Stimulated activated CD8-positive, alpha-beta memory T cell treated with anti-CD3 and anti-CD28 coated beads, Interleukin-4, amount 100 ng/mL, for 4 hours (primary cell): ENCODE measurements around the gene RBP4.

Experiments
- DNase-seq, 2 donors: peaks; one replicate each; pipeline ENCODE4 v3.0.0-alpha.2; 2020; ENCODE audit warnings: low read depth in 2 of 2, low spot score in 1 of 2

Gene RBP4

DNA sequence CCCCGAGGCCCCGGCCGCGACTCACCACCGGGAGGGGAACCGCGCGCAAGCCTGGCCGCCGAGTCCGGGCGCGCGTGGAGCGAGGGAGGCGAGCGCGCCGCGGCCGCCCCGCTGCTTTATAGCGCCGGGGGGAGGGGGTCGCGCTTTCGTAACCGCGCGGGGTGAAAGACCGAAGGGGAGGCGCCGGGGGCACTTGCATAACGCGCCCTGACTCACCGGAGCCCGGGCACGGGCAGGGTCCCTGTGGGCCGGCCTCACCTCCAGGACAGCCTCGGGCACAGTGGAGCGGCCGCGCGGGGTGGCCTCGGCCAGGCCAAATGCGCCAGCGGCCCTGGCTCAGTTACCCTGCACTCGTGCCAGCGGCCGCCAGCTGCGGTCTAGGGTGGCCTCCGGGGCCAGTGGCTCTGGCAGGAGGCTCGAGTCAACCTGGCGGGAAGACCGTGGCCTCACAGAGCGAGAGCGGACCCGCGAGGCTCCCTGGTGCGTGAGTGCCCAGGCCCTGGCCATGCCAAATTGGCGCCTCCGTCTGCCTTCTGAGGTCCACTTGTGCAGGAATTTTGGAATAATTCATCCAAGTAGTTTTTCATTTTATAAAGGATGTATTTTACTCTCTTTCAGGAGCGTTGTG is at the start of gene RBP4:
TSS of gene RBP4 (minus strand) at position 90 of the 628 bp plus-strand sequence. CDS start 207 bp downstream, outside the sequence.
- no peak for DNase-seq

DNA sequence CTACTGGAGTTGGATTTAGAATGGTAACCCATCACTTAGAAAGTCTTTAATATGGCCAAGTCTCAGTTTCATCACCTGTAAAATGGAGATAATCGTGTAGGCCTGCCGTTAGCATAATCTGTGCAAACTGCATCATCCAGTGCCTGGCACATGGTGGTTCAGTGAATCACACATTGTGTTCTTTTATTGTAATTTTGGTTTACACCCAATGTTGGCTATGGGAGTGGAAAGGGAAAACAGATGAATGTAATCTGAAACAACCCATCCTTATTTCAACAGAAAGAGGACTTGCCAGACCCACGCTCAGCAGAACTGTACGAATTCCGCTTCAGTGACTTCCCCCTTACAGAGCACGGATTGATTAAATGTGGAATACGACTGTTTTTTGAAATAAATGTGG is 38.8 kb upstream of the RBP4 start:
- DNase-seq: no peak

DNA sequence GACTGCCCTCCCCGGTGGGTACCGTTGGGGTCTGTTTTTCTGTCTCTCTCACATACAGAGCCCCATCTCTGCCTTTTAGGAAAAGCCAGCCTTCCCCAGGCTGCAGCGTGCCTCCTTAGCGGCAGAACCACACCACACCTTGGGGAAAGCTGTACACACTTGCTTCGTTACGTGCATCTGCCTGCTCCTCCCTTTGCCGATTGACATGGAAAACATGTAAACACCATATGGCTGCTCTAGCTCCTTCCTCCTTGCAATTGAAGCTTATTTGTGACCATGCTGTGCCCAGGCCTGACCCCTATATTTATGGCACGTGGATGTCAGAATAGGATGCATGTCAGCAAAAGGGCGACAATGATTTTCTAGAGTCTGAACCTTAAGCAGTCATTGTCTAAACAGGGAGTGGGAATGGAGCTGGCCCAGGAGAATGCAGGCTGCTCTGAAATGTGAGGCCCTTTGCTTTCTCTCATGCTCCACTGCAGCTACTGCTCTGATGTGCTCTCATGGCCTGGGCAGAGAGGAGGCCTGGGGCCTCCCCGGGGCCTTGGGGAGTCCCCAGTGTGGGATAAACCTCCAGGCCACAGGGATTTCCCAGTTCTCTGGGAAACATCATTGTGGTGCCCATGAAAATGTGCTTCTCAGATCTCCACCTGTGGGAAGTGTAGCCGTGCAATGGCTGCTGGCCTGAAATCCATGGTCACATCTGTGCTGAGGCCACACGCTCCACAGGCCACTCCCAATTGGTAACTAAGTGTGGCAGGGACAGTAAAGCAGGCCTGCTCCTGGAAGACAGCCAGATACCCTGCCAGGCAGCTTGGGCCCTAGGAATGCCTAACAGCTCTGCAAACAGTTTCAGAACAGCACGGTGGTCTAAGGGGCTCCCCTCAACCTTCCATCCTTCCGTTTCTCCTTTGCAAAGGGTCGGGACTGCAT is 29.9 kb upstream of the RBP4 start:
- DNase-seq: no peak

DNA sequence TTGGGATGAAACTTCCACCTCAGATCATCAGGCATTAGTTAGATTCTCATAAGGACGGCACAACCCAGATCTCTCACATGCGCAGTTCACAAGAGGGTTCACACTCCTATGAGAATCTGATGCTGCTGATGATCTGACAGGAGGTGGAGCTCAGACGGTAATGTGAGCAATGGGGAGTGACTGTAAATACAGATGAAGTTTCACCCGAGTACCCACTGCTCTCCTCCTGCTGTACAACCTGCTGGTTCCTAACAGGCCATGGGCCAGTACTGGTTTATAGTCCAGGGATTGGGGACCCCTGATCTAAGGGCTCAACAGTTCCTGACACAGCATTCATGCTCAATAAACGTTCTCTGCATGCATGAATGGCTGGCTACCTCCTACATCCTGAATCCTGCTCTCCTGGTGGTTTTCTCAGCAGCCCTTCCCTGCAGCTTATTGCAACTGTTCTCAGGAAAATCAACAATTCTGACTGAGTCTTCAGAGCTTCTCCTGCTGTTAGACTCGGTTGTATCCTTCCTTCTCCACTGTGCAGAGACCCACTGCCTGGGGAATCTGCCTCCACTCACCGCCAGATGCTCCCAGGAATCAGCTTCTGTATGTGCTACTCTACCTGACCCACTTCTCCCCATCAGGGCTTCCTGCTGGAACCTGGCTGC is 28.7 kb upstream of the RBP4 start:
- DNase-seq: no peak

DNA sequence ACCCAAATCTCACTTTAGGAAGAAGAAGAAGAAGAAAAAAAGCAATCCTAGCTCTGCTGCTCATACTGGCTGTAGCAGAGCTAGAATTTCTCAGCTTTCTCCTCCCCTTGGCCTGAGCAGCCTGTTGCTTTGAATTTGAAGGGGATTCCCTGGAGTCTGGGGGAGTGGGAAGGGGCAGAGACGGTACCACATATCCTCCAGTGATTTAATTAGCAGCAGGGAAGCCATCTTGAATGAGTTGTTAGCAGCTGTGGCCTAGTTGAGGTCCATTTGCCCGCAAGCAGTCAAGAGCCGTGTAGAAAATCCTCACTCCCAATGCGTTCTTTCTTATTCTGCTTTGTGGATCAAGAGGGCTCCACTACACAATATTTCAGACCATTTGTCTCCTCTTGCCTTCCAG is 27.8 kb upstream of the RBP4 start:
- no peak for DNase-seq

DNA sequence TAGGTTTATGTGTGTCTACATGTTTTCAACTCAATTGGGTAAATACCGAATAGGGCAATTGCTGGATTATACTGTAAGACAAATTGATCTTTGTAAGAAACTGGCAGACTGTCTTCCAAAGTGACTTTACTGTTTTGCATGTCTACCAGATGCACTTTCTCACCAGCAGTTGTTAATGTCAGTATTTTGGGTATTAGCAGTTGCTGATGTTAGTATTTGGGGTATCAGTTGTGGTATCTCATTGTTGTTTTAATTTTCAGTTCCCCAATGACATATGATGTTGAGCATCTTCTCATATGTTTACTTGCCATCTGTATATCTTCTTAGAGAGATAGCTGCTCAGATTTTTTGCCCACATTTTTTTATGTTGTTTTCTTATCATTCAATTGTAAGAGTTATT is 21.9 kb upstream of the RBP4 start:
- no peak for DNase-seq

DNA sequence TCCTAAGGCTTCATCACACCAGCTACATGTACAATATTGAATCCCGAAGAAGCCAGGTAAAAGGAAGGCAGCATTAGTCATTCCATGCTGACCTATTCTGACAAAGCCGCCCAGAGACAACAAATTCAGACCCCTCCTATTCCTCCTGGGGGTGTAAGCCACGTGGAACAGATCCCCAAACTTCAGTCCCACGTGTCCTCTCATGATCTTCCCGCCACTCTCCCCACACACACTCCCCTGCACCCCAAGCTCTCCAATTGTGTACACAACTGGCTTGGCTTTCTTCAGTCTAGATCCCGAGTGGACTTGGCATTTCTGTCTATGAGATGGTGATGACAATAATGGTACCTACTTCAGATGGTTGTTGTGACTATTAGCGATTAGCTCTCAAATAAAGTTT is 19.9 kb upstream of the RBP4 start:
- DNase-seq: no peak

DNA sequence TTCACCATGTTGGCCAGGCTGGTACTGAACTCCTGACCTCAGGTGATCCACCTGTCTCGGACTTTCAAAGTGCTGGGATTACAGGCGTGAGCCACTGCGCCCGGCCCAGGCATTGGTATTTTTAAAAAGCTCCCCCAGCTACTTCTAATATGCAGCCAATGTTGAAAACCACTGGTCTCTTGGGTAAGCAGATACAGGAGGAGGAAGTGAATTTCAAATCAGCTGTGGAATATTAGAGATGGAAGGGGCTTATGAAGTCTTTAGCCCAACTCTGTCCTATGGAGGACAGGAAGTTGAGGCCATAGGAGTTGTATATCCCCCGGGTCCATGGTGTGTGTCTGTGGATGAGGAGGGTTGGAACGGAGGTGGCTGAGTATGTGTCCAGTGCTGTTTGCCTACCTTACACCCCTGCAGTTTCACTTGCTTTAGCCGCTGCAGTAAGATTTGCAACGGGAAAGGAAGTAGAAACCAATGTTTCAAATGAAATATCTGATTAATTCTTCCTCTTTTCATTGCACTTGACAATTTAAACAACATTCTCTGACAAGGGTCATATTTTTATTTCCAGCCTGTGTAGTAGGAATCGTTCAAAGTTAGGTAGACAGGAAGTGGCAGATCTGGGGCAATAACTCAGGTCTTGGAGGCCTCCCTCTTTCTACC is 14.7 kb upstream of the RBP4 start:
- no peak for DNase-seq

DNA sequence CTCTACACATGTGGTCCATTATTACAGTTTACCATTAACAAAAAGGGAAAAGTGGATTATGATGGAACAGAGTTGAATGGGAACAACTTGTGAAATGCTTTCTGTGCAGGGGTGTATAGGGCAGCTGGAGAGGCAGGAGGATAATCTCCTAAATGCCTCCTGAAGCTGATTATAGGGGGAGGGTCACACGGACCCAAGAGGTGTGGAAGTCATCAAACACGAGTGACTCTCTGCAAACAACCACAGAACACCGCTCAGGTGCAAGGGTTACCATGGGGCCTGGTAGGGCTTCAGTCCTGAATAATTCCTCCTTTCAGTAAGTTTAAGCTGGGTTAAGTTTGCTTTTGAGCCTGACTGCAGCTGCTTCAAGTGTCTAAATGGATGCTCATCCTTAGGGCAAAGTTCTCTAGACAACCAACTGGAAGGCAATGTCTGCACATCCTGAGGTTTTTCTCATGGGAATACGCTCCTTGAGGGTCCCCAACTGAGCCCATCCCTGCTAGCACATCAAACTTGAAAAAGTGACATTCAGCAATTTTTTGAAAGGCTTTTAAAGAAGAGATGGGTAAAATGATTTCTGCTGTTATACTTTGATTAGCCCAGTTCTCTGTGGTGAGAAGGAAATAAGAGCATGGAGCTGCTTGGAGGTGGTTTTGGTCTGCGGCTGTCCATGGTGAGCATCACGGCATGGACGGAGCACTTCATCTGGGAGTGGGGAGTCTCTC is 13.2 kb upstream of the RBP4 start:
- DNase-seq: no peak

DNA sequence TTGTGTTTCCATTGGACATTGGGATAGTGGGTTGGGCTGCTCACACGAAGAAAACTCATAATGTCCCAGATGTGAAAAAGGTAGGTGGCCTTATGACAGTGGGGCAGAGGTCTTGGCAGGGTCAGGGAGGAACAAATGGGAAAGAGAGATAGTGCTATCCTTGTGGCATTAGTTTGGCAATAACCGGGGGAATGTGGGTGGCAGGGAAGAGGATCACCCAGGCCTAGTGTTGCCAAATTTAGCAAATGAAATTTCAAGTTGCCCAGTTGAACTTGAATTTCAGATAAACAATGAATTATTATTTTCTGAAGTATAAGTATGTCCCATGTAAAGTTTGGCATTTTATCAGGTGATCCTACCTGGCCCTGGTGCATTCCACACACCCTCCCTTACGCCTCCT is 12.1 kb upstream of the RBP4 start:
- DNase-seq: no peak

DNA sequence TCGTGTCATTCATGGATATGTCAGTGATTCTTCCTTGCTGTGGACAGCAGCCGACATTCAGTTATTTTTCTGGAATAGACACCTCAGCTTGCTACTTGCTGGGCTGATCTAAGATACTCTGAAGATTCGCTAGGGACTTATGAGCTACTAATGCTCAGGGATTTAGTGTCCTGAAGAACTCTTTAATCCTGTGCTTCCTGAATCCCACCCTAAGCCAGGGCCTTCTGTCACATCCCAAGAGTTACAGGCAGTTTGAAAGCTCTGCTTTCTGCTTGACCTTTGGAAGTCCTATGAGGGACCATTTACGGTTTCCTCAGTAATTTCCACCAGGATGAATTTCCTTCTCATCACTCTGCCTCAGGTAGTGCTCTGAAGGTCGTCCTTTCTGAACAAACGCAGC is 11.3 kb upstream of the RBP4 start, which contains the start of gene PDE6C:
TSS of gene PDE6C (plus strand) at position 227 of the 400 bp plus-strand sequence. CDS start 189 bp downstream, outside the sequence.
- no peak for DNase-seq

DNA sequence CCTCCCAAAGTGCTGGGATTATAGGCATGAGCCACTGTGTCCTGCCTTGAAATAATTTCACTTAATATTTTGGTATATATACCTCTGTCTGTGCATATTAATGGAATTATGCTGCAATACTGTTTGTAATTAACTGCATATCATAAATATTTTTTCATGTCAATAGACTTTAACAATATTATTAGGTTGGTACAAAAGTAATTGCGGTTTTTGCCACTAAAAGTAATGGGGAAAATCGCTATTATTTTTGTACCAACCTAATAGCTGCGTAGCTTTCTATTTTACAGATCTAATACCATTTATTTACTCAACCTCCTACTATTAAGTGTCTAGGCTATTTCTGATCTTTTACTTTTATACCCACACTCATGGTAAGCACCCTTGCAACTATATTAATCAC is 7.4 kb upstream of the RBP4 start:
- no peak for DNase-seq

DNA sequence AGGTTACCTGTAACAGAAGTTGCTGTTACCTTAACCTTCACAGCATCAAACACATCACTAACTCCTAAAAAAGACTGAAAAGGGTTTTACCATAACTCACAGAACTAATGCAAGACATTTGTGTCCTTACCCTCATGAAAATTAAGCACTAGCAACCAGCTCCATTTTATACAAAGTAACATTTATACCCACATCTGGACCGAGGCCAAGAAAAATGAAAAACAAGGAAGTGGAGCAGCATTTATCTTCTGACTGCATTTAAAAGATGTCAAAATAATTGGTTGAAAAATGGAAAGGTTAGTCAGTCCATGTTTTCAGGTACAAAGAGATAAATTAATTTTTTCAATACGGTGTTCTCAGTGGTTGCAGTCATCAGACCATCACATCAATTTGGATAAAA is 3.1 kb upstream of the RBP4 start:
- no peak for DNase-seq

DNA sequence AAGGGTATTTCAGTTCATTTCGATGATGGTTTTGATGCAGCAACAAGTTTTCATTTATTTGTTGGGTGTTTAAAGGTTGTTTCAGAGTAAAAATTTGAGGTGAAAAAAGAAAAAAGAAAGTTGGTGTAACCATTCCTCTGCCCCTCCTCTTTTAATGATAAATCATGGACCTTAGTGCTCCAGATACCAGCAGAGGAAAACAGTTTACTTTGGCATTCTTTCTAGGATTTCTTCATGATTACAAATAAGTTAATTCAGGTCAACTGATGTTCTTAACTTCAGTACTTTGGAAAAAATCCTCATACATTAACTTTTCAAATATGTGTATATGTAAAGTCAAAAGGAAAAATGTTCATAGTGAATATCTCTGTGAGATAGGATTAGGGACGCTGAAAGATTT is 2.0 kb upstream of the RBP4 start:
- no peak for DNase-seq

DNA sequence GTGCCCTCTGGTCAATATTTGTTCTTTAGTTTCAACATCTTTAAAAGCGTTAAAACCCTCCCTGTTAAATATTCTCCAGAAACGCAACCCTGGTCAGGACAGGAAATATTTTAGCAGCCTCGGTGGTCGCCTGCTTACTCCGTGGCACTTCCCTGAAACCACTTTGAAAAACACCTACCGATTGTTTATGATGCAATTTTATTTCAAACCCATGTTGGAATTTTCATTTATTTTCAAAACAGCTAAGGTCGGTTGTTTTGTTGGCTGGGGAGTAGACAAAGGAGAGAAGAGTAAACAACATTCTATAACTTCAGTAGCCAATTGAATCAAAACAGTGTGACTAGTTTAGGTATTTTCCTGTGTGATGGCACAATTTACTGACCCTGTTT is 733 bp upstream of the RBP4 start:
- DNase-seq: no peak

DNA sequence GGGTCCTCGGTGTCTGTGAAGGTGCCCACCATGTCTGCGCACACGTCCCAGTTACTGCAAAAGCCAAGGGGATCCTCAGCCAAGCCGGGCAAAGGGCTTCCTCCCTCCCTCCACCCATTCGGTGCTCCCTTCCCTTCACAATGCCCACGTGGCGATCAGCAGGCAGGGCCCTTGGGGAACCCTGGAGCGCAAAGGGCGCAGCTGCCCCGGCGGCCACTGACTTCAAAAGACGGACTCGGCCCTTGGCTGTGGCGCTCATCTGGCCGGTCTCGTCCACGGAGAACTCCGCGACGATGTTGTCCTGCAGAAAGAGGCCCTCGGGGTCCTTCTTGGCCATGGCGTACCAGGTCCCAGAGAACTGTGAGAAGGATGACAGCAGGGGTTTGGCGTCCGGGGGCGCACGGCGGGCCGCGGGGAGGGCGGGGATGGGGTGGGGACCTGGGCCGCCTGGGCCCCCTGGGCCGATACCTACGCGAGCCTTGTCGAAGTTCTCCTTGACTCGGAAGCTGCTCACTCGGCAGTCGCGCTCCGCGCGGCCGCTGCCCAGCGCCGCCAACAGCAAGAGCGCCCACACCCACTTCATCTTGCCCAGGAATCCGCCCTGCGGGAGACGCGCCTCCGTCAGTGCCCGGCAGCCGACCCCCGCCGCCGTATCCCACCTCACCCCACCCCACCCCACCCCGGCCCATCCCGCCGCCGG is 439 bp downstream of the RBP4 start:
- DNase-seq: no peak

DNA sequence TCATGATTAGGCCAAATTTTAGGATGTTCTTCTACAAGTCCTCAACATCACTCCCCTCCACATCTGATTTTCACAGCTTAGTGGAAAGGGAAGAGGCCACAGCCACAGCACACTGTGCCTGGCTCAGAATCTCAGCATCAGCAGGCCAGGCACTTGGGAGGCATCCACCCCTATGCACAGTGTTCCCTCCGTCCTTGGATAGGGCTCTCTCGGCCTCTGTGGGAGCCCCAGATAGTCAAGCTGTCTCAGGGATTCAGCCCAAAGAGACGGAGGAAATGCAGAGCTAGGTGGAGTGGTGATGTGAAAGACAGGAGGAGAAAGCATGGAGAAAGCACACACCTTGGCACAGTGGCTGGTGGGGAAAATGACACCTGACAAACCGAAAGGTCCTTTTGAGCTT is 1.3 kb downstream of the RBP4 start:
- no peak for DNase-seq

DNA sequence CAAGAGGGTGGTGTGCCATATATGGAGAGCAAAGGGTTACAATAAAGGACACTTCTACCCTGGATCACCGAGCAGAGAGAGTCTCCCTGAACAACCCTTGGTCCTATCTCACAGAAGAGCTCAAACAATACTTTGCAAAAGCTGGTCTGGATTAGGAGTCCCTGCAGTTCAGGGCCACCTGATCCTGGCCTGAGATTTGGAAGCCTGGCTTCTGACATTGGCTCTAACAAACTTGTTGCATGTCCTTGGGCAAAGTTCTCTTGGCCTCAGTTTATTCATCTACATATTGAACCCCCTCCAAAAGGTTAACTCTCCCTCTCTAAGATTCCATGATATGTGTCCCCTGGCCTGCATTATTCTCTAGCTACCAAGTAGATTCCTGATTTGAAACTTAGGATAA is 1.7 kb downstream of the RBP4 start:
- DNase-seq: no peak

DNA sequence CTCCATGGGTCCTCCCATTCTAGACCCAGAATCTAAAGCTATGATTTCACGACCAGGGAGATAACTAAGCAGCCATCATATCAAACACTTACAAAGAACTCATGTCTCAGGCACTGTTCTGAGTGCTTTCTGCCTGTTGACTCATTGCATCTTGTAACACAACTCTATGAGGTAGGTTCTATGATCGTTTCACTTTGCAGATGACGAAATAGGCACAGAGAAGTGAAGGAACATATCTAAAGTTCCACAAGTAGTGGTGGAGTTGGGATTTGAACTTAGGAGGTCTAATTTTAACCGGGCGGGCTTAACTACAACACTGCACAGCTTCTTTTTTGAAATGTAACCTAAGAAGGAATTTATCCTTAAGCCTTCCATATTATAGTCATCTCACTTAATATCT is 2.9 kb downstream of the RBP4 start:
- DNase-seq: no peak

DNA sequence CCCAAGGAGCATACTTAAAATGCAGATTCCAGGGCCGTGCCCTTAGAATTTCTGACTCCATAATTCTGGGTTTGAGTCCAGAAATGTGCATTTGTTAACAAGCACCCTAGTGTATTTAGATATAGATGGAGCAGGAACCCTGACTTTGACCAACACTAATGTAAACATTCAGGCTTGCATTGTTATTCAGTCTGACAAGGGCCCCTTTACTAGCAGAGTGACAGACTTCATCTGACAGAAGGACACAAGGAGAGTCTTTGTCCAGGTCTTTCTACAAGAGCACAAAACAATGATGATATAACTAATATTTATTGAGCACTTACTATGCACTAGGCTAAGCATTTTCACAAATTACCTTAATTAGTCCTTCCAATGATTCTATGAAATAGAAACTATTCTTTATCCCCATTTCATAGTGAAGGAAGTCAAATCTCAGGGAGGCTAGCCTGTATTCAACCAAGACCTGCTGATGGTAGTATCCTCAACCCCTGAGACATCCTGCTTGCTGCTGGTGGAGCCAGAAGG is 3.9 kb downstream of the RBP4 start:
- DNase-seq: no peak
